HepG2 (cell line): Measurements from ENCODE around the gene TEAD3. TPM values are rescaled to one million over a fixed set of nuclear protein-coding genes. Genes with fewer than 3 reads are reported as not detected.
A peak's percentile ranks its signal among the peaks of the same experiment; 100 is the strongest.

Experiments used
- ATAC-seq: fragments of 200-7000 bp; cut with Tn5 transposase; 3 replicates; pipeline ENCODE4 v1.9.1; 2020; ENCODE audit warnings: mild to moderate bottlenecking, moderate library complexity
- BruUV-seq: library from RNA; stranded (reverse); fragments of 400-500 nt; replicated peaks from 2 replicates; lab custom pipeline; 2021; lab: Mats Ljungman, UMichigan
- CTCF ChIA-PET: fragments of 300-600 bp; formaldehyde crosslinking; extraction: SDS; loops from one replicate; lab custom pipeline; 2021; ENCODE audit warnings: low total read pairs, inconsistent platforms, low intra/inter-chr PET ratio; lab: Yijun Ruan, JAX
- POLR2A ChIA-PET: fragments of 350-600 bp; sonication (Branson Sonifier 250); formaldehyde crosslinking; loops from one replicate; lab custom pipeline; 2020; ENCODE audit warnings: antibody characterized with exemption, inconsistent platforms; lab: Yijun Ruan, JAX
- DNase-seq: peaks from one replicate; pipeline ENCODE4 v3.0.0-alpha.2; 2015; ENCODE audit warnings: low spot score
- FAIRE-seq: peaks from 3 replicates; lab custom pipeline; 2011; peaks lifted over from hg19 to GRCh38; lab: Jason Lieb, UNC
- H2AFZ ChIP-seq: one replicate; pipeline ENCODE4 v1.6.1; 2011; ENCODE audit warnings: low read length, inconsistent platforms
- H3K27ac ChIP-seq: fragments of 300-600 bp; 3 replicates; pipeline ENCODE4 v1.8.0; 2011; ENCODE audit warnings: mixed run types, mild to moderate bottlenecking, mixed read lengths, low read length, inconsistent platforms; ENCODE audit not compliant: insufficient read depth; ENCODE audit errors: extremely low read length
- H3K27me3 ChIP-seq, 2 experiments: fragments of 200-600 bp in 1 of 2; 2 replicates in 1 of 2; 3 replicates in 1 of 2; pipeline versions ENCODE4 v1.6.0 to v1.8.0; 2011; ENCODE audit warnings: low read length in 2 of 2, mild to moderate bottlenecking in 2 of 2, moderate library complexity in 2 of 2, inconsistent platforms in 1 of 2; ENCODE audit not compliant: insufficient read depth in 2 of 2, control insufficient read depth in 1 of 2
- H3K36me3 ChIP-seq, 2 experiments: fragments of 200-600 bp in 1 of 2; replicated peaks in 1 of 2; 2 replicates in 1 of 2; 3 replicates in 1 of 2; pipeline versions ENCODE4 v1.5.1 to v1.8.0; 2011; ENCODE audit warnings: low read length in 2 of 2, inconsistent platforms in 1 of 2; ENCODE audit not compliant: insufficient read depth in 2 of 2, control insufficient read depth in 1 of 2
- H3K4me1 ChIP-seq: 2 replicates; pipeline ENCODE4 v1.5.1; 2012; ENCODE audit warnings: low read length, inconsistent platforms; ENCODE audit not compliant: insufficient read depth
- H3K4me2 ChIP-seq: 2 replicates; pipeline ENCODE4 v1.6.0; 2011; ENCODE audit warnings: low read depth, low read length, inconsistent platforms
- H3K4me3 ChIP-seq, 3 experiments: fragments of 200-600 bp in 1 of 3; sonication (generic), shearing (Covaris generic) in 1 of 3; replicated peaks in 1 of 3; 2 replicates each; pipeline ENCODE4 v1.5.1; 2011 to 2016; ENCODE audit warnings: low read length in 3 of 3, inconsistent platforms in 2 of 3, low read depth in 2 of 3, mild to moderate bottlenecking in 2 of 3, control low read depth in 1 of 3, mixed read lengths in 1 of 3; ENCODE audit not compliant: insufficient read depth in 1 of 3
- H3K79me2 ChIP-seq: one replicate; pipeline ENCODE4 v1.6.1; 2011; ENCODE audit warnings: low read length, inconsistent platforms; ENCODE audit not compliant: insufficient read depth
- H3K9ac ChIP-seq: 2 replicates; pipeline ENCODE4 v1.6.0; 2011; ENCODE audit warnings: mild to moderate bottlenecking, low read depth, low read length, inconsistent platforms; ENCODE audit not compliant: insufficient read depth
- H3K9me3 ChIP-seq: 2 replicates; pipeline ENCODE4 v1.5.1; 2012; ENCODE audit warnings: mild to moderate bottlenecking, low read length
- H4K20me1 ChIP-seq: 2 replicates; pipeline ENCODE4 v1.6.0; 2011; ENCODE audit warnings: inconsistent platforms, mild to moderate bottlenecking, low read length, moderate library complexity; ENCODE audit not compliant: insufficient read depth
- CAMTA2 ChIP-seq: sonication (generic); formaldehyde crosslinking; IDR thresholded peaks from 2 replicates; pipeline ENCODE4 v1.4.0; 2020; ENCODE audit warnings: mild to moderate bottlenecking, missing genetic modification reagents, borderline replicate concordance
- CEBPB ChIP-seq: IDR thresholded peaks from 2 replicates; pipeline ENCODE4 v1.6.1; 2011; ENCODE audit warnings: low read depth, low read length, improper control_type of control experiment, borderline replicate concordance
- FOSL1 ChIP-seq: sonication (generic); formaldehyde crosslinking; IDR thresholded peaks from 2 replicates; pipeline ENCODE4 v1.9.0; 2021; ENCODE audit warnings: missing genetic modification reagents, borderline replicate concordance
- FOXC1 ChIP-seq: sonication (generic); formaldehyde crosslinking; IDR thresholded peaks from 2 replicates; pipeline ENCODE4 v1.8.0; 2022; ENCODE audit warnings: mild to moderate bottlenecking, missing genetic modification reagents, borderline replicate concordance
- KLF11 ChIP-seq: IDR thresholded peaks from 2 replicates; pipeline ENCODE4 v1.6.1; 2016; ENCODE audit warnings: missing compliant biosample characterization
- POLR2A ChIP-seq, 2 experiments: IDR thresholded peaks; 2 replicates each; pipeline ENCODE4 v1.6.1; 2011; ENCODE audit warnings: low read depth in 2 of 2, low read length in 2 of 2, mild to moderate bottlenecking in 1 of 2, moderate library complexity in 1 of 2; ENCODE audit not compliant: insufficient read depth in 1 of 2
- SP140L ChIP-seq: sonication (generic); formaldehyde crosslinking; IDR thresholded peaks from 2 replicates; pipeline ENCODE4 v1.4.0; 2020; ENCODE audit warnings: missing genetic modification reagents, borderline replicate concordance
- TCF7L2 ChIP-seq: IDR thresholded peaks from 2 replicates; pipeline ENCODE4 v1.6.1; 2011; ENCODE audit warnings: mild to moderate bottlenecking, low read depth, low read length, moderate library complexity
- ZEB1 ChIP-seq: IDR thresholded peaks from 2 replicates; pipeline ENCODE4 v1.6.1; 2012; ENCODE audit warnings: mild to moderate bottlenecking, low read depth, inconsistent platforms; ENCODE audit not compliant: insufficient replicate concordance
- ZFP36L2 ChIP-seq: sonication (generic); formaldehyde crosslinking; IDR thresholded peaks from 2 replicates; pipeline ENCODE4 v1.4.0; 2020; ENCODE audit warnings: missing genetic modification reagents
- ZKSCAN8 ChIP-seq: IDR thresholded peaks from 2 replicates; pipeline ENCODE4 v1.6.1; 2016; ENCODE audit warnings: borderline replicate concordance, missing genetic modification reagents, missing compliant biosample characterization
- ZNF101 ChIP-seq: sonication (generic); formaldehyde crosslinking; IDR thresholded peaks from 2 replicates; pipeline ENCODE4 v1.4.0; 2020; ENCODE audit warnings: mild to moderate bottlenecking, low read depth, missing genetic modification reagents, borderline replicate concordance
- ZNF337 ChIP-seq: sonication (generic); formaldehyde crosslinking; IDR thresholded peaks from 2 replicates; pipeline ENCODE4 v1.5.1; 2020; ENCODE audit warnings: missing genetic modification reagents, low read depth, mild to moderate bottlenecking, borderline replicate concordance
- ZNF766 ChIP-seq: sonication (generic); formaldehyde crosslinking; IDR thresholded peaks from 2 replicates; pipeline ENCODE4 v1.5.0; 2020; ENCODE audit warnings: missing genetic modification reagents, borderline replicate concordance
- ZSCAN31 ChIP-seq: sonication (generic); formaldehyde crosslinking; IDR thresholded peaks from 2 replicates; pipeline ENCODE4 v1.5.0; 2020; ENCODE audit warnings: low read depth, mild to moderate bottlenecking, missing genetic modification reagents
- WGBS: methylation state at CpG from one replicate; pipeline ENCODE4 v1.1.6; 2017; ENCODE audit warnings: low lambda C conversion rate; 5-methylcytosine and 5-hydroxymethylcytosine counted together
- in situ Hi-C: cut with HindIII; loops from 2 replicates; pipeline ENCODE4 v1.10.0; 2017; ENCODE audit warnings: low pct_unique_long_range_greater_than_20kb; ENCODE audit not compliant: extremely low pct_ligation_motif_present
- intact Hi-C: fragments of 100-400 bp; cut with micrococcal nuclease; formaldehyde crosslinking; loops from one replicate; pipeline ENCODE4 v1.10.0; 2022; ENCODE audit not compliant: unreplicated experiment
- polyA plus RNA-seq, 8 experiments: library from polyadenylated mRNA; depleted of rRNA in 3 of 8; stranded (reverse) in 7 of 8; unstranded in 1 of 8; fragments of >200 nt; fragmentation: Illumina TruSeq in 4 of 8; extraction: Trizol in 4 of 8; gene quantifications; 2 replicates each; pipeline versions ENCODE4 v1.2.1 to v1.2.3, GENCODE V29; 2011 to 2016; ENCODE audit warnings: low read depth in 4 of 8, missing spikeins in 1 of 8, mixed read lengths in 1 of 8; ENCODE audit not compliant: insufficient read depth in 1 of 8
- total RNA-seq, 5 experiments: library from RNA; depleted of rRNA; stranded (reverse); fragments of >200 nt; fragmentation: Illumina TruSeq; extraction: Trizol; gene quantifications; 2 replicates each; pipeline ENCODE4 v1.2.3, GENCODE V29; 2016; ENCODE audit warnings: low read depth in 1 of 5
- TF ChIP-seq, protein P1 (sequence below): IDR thresholded peaks from 2 replicates; pipeline ENCODE4 v1.6.1; 2016; ENCODE audit warnings: low read depth, borderline replicate concordance
- TF ChIP-seq, protein P2 (sequence below): sonication (generic); formaldehyde crosslinking; IDR thresholded peaks from 2 replicates; pipeline ENCODE4 v1.8.0; 2022; ENCODE audit warnings: missing genetic modification reagents, mild to moderate bottlenecking, moderate library complexity, borderline replicate concordance

The TEAD3 gene
- total and polyA plus RNA-seq, 2 of the 13 experiments (the other 11 are each of a cell fraction or from before 2014, with no cell fraction given), result 15.1 to 16.5 TPM

DNA sequence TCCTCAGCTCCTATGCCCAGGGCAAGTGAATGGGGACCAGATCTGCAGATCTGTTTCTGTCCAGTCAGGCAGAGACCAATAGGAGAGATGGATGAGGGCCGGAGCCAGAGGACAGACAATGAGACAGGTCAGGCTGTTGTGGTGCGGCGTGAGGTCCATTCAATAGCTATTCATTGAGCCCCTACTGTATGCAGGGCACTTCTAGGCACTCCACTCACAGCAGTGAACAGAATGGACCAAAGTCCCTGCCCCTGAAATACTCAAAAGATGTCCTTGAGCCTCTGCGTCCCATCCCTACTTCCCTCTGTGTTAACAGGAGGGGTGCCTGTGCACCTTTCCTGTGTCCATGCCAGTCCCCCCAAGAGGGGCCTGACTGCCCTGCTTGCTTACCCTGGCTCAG lies 24.4 kb upstream of the TEAD3 start:
- 39% methylated on average over 4 of the region's 4 CpGs for WGBS
- no peaks in the 10 kb centered on the region for H3K79me2 ChIP-seq
- ChIA-PET CTCF (interaction anchor here (2.9 kb wide), 1 partner anchor 216 kb away, joined by 15 read pairs; no protein-coding TSS in a partner anchor), POLR2A (no interaction called here)
- in situ Hi-C loops, result no loop called here
- no peak overlapping the region for H2AFZ ChIP-seq
- TF ChIP-seq ZKSCAN8 (CRISPR knock-in tag), result peak; percentile 81; the same call in 1 of the 2 replicates
- TF ChIP-seq, protein P1, sequence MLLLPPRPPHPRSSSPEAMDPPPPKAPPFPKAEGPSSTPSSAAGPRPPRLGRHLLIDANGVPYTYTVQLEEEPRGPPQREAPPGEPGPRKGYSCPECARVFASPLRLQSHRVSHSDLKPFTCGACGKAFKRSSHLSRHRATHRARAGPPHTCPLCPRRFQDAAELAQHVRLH, result no peak
- no peak overlapping the region for H3K27ac ChIP-seq
- H3K9ac ChIP-seq, result no peak overlapping the region
- ATAC-seq, result no peak
- H3K4me2 ChIP-seq, result no peak overlapping the region
- BruUV-seq, result no TSS peak
- no peak for DNase-seq
- H3K36me3 ChIP-seq, result no peaks in the 10 kb centered on the region
- no peak overlapping the region for H3K4me3 ChIP-seq
- no peaks in the 10 kb centered on the region for H4K20me1 ChIP-seq
- intact Hi-C loops, result no loop called here
- no peak for FAIRE-seq
- peaks cover 2 to 20% of the 10 kb centered on the region in 2 experiments; a peak in 2 of 5 replicates for H3K27me3 ChIP-seq
- peaks cover 35% of the 10 kb centered on the region for H3K4me1 ChIP-seq
- no peaks in the 10 kb centered on the region for H3K9me3 ChIP-seq

- Histone ChIP-seq H3K27ac (no peak overlapping the region), H3K4me3 (no peak overlapping the region), H3K4me2 (no peak overlapping the region), H2AFZ (no peak overlapping the region), H3K9ac (no peak overlapping the region), H3K79me2 (no peaks in the 10 kb centered on the region), H3K36me3 (no peaks in the 10 kb centered on the region), H3K9me3 (no peaks in the 10 kb centered on the region), H3K4me1 (peaks cover 35% of the 10 kb centered on the region), H3K27me3 (peaks cover 2 to 20% of the 10 kb centered on the region in 2 experiments; a peak in 2 of 5 replicates), H4K20me1 (no peaks in the 10 kb centered on the region)
- no peak for DNase-seq
- CTCF ChIA-PET, result no interaction called here
- POLR2A ChIA-PET, result no interaction called here
- 40% methylated on average over 8 of the region's 9 CpGs for WGBS
- in situ Hi-C loops (no loop called here), intact Hi-C loops (no loop called here)
- no peak for FAIRE-seq
- no TSS peak for BruUV-seq
- ATAC-seq, result no peak
- TF ChIP-seq POLR2A (IDR thresholded peaks at IDR 0.05; ENCODE audit: insufficient read depth in 1 of 2, low read depth in 2 of 2, low read length in 2 of 2), result no peak
- no peak for TF ChIP-seq ZSCAN31
- TF ChIP-seq ZNF766 (CRISPR knock-in tag), result no peak
- TF ChIP-seq, protein P2, sequence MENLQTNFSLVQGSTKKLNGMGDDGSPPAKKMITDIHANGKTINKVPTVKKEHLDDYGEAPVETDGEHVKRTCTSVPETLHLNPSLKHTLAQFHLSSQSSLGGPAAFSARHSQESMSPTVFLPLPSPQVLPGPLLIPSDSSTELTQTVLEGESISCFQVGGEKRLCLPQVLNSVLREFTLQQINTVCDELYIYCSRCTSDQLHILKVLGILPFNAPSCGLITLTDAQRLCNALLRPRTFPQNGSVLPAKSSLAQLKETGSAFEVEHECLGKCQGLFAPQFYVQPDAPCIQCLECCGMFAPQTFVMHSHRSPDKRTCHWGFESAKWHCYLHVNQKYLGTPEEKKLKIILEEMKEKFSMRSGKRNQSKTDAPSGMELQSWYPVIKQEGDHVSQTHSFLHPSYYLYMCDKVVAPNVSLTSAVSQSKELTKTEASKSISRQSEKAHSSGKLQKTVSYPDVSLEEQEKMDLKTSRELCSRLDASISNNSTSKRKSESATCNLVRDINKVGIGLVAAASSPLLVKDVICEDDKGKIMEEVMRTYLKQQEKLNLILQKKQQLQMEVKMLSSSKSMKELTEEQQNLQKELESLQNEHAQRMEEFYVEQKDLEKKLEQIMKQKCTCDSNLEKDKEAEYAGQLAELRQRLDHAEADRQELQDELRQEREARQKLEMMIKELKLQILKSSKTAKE (CRISPR knock-in tag), result no peak
- peak; percentile 65 for TF ChIP-seq ZEB1
- no peak for TF ChIP-seq ZFP36L2 (CRISPR knock-in tag)
- TF ChIP-seq FOXC1 (CRISPR knock-in tag), result 0 out of 2 replicates have a peak, but pooled peaks have one; percentile 19
- TF ChIP-seq FOSL1 (CRISPR knock-in tag), result no peak
- peak; percentile 72 for TF ChIP-seq CEBPB
- TF ChIP-seq KLF11, result no peak
- TF ChIP-seq TCF7L2, result no peak
- no peak for TF ChIP-seq CAMTA2
- TF ChIP-seq SP140L (CRISPR knock-in tag), result no peak
- no peak for TF ChIP-seq ZNF337 (CRISPR knock-in tag)
- no peak for TF ChIP-seq ZNF101
Measured at GRCh38 chr6:35519313-35520015, 22.6 kb upstream of the TEAD3 start.
